Ishikawa (cell line): ENCODE results near the gene ERN1.

Source experiments
- CEBPB ChIP-seq: IDR thresholded peaks from 2 replicates; pipeline ENCODE4 v1.6.1; 2012
- CREB1 ChIP-seq: IDR thresholded peaks from 2 replicates; pipeline ENCODE4 v1.6.1; 2012; ENCODE audit warnings: low read depth
- EGR1 ChIP-seq: IDR thresholded peaks from 2 replicates; pipeline ENCODE4 v1.6.1; 2012
- EP300 ChIP-seq: IDR thresholded peaks from 2 replicates; pipeline ENCODE4 v1.6.1; 2012; ENCODE audit warnings: borderline replicate concordance
- FOXM1 ChIP-seq: IDR thresholded peaks from 2 replicates; pipeline ENCODE4 v1.6.1; 2012; ENCODE audit warnings: low read depth, borderline replicate concordance
- NFIC ChIP-seq: IDR thresholded peaks from 2 replicates; pipeline ENCODE4 v1.6.1; 2012
- RAD21 ChIP-seq: IDR thresholded peaks from 2 replicates; pipeline ENCODE4 v1.6.1; 2012; ENCODE audit warnings: low read depth
- TAF1 ChIP-seq: IDR thresholded peaks from 2 replicates; pipeline ENCODE4 v1.6.1; 2012; ENCODE audit warnings: low read depth, mild to moderate bottlenecking
- TCF12 ChIP-seq: IDR thresholded peaks from 2 replicates; pipeline ENCODE4 v1.6.1; 2012; ENCODE audit warnings: low read depth
- TEAD4 ChIP-seq: IDR thresholded peaks from 2 replicates; pipeline ENCODE4 v1.6.1; 2012
- YY1 ChIP-seq: IDR thresholded peaks from 2 replicates; pipeline ENCODE4 v1.6.1; 2012; ENCODE audit warnings: low read depth
- ZBTB7A ChIP-seq: IDR thresholded peaks from 2 replicates; pipeline ENCODE4 v1.6.1; 2012; ENCODE audit warnings: low read depth
- TF ChIP-seq, protein P1 (sequence below): IDR thresholded peaks from 2 replicates; pipeline ENCODE4 v1.6.1; 2012; ENCODE audit warnings: low read depth, mild to moderate bottlenecking
- TF ChIP-seq, protein P2 (sequence below): IDR thresholded peaks from 2 replicates; pipeline ENCODE4 v1.6.1; 2012
- TF ChIP-seq, protein P3 (sequence below): IDR thresholded peaks from 2 replicates; pipeline ENCODE4 v1.6.1; 2012

Gene ERN1

DNA sequence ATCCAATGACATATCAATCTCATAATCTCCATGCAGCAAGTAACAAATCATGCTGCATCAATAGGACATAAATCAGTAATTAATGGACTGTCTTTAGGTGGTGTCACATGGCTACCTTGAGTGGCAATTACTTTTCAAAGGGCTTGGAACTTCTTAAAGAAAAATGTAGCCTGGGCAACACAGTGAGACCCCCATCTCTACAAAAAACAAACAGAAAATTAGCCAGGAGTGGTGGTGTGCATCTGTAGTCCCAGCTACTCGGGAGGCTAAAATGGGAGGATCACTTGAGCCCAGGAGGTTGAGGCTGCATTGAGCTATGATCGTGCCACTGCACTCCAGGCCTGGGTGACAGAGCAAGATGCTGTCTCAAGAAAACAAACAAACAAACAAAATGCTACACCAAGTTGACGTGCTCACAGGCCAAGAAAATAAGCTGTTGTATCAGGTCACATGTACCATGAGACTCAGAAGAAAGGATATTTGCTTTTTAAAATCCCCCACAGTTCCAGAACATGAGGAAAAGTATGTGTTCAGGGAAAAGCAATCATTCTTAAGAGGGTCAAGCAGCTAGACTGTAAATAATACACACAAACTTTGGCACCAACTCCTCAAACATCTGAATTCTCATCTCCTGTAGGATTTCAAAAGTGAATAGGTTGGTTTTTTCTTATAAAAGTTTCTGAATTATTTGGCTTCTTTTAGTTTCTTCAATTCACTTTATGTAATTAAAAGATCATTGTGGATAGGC, 23.8 kb upstream of the ERN1 start:
- TF ChIP-seq, protein P1, sequence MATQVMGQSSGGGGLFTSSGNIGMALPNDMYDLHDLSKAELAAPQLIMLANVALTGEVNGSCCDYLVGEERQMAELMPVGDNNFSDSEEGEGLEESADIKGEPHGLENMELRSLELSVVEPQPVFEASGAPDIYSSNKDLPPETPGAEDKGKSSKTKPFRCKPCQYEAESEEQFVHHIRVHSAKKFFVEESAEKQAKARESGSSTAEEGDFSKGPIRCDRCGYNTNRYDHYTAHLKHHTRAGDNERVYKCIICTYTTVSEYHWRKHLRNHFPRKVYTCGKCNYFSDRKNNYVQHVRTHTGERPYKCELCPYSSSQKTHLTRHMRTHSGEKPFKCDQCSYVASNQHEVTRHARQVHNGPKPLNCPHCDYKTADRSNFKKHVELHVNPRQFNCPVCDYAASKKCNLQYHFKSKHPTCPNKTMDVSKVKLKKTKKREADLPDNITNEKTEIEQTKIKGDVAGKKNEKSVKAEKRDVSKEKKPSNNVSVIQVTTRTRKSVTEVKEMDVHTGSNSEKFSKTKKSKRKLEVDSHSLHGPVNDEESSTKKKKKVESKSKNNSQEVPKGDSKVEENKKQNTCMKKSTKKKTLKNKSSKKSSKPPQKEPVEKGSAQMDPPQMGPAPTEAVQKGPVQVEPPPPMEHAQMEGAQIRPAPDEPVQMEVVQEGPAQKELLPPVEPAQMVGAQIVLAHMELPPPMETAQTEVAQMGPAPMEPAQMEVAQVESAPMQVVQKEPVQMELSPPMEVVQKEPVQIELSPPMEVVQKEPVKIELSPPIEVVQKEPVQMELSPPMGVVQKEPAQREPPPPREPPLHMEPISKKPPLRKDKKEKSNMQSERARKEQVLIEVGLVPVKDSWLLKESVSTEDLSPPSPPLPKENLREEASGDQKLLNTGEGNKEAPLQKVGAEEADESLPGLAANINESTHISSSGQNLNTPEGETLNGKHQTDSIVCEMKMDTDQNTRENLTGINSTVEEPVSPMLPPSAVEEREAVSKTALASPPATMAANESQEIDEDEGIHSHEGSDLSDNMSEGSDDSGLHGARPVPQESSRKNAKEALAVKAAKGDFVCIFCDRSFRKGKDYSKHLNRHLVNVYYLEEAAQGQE: no peak
- no peak for TF ChIP-seq ZBTB7A
- TF ChIP-seq NFIC: no peak
- TF ChIP-seq EGR1: no peak
- TF ChIP-seq YY1: no peak
- no peak for TF ChIP-seq CREB1
- no peak for TF ChIP-seq CEBPB
- no peak for TF ChIP-seq TAF1
- TF ChIP-seq EP300: no peak

DNA sequence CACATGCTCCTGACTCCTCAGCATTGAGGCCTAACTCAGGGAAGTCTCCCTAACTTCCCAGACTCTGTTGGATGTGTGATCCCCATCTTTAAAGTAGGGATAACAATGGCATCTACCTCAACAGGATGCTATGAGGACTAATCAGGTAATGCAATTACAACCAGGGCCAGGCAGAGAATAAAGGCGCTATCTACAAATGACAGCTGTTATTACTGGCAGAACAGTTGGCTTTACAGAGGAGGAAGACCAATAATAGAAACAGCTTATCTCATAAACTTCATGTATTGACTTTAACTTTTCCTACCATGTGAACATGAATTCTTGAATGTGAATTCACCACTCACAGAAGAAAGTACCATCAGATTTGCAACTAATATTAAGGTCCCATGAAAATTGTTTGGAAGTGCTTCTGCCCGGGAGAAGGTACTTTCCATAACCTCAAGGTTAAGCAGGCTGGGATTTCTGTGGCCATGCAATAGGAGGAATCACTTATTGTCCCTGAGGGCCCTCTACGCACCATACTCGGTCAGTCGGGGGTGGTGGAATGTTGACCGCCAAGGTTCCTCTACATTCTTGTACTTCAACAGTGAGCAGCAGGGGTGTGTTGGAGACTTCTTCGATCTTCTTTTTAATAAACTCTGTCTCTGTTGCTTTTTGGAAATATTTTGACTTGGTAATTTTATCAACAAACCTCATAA, 22.6 kb upstream of the ERN1 start:
- TF ChIP-seq, protein P2, sequence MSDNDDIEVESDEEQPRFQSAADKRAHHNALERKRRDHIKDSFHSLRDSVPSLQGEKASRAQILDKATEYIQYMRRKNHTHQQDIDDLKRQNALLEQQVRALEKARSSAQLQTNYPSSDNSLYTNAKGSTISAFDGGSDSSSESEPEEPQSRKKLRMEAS: no peak
- TF ChIP-seq YY1: no peak
- TF ChIP-seq TAF1: no peak
- TF ChIP-seq TCF12: no peak
- TF ChIP-seq CEBPB: no peak
- no peak for TF ChIP-seq EGR1
- TF ChIP-seq, protein P1: no peak
- TF ChIP-seq RAD21: no peak
- no peak for TF ChIP-seq EP300
- TF ChIP-seq NFIC: no peak
- no peak for TF ChIP-seq FOXM1
- TF ChIP-seq, protein P3, sequence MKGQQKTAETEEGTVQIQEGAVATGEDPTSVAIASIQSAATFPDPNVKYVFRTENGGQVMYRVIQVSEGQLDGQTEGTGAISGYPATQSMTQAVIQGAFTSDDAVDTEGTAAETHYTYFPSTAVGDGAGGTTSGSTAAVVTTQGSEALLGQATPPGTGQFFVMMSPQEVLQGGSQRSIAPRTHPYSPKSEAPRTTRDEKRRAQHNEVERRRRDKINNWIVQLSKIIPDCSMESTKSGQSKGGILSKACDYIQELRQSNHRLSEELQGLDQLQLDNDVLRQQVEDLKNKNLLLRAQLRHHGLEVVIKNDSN: no peak
- no peak for TF ChIP-seq CREB1
- TF ChIP-seq ZBTB7A: no peak
- TF ChIP-seq TEAD4: no peak

DNA sequence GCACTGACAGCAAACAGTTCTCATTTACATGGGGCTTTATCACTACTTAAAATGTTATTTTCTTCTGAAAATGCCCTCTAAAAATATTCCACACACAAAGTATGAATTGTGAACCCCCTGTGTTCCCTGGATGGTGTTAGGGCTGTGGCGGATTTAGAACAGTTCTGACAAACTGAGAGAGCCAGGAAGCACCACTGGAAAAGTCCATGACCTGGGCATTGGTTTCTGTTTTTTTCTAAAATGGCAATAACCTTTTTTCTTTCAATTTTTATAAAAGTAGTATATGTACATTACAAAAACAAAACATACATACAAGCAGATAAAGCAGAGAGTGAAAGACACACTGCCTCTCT, 21.0 kb upstream of the ERN1 start:
- no peak for TF ChIP-seq TEAD4
- no peak for TF ChIP-seq EP300
- TF ChIP-seq, protein P1: no peak

DNA sequence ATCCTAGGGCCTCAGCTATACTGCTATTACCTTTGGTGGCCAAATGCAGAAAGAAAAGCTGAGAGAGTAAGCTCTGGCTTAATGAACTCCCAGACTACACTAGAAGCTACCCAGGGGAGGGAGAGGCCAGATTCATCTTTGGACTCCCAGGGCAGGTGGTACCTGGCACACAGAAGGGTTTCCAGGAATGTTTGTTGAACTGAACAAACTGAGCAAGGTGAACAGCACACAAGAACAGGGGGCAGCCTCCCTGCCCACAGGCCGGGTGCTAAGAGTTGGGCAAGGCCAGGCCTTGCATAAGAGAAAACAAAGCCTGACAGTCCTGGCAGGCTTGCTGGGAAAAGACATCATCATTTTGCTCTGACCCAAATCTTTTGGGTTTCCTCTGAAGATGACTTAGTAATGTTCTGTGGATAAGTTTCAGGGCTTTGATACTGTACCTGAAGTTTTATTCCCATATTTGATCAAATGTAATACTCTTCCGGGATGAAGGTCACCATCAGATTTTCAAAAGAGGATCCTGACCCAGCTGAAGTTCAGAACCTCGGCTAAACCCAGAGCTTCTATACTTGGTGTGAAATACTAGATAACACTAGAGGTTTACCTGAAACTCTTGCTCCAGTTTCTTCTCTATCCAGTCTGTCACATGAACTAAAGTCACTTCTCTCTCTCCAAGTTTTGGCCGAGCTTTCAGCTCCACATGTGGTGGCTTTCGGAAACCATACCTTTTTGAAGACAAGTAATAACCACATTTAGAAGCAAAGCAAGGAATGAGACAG, 20.5 kb upstream of the ERN1 start:
- TF ChIP-seq TAF1 (no peak), EP300 (no peak), YY1 (no peak), NFIC (no peak), CREB1 (no peak), TEAD4 (no peak)
- TF ChIP-seq, protein P1: no peak
